Loucy (cell line): ENCODE measurements around the gene CDK13.

ENCODE experiments used
- H2AFZ ChIP-seq: fragments of 200-600 bp; sonication (generic); 2 replicates; pipeline ENCODE4 v1.6.0; 2016; ENCODE audit warnings: antibody characterized with exemption, mild to moderate bottlenecking, low read length, moderate library complexity
- H3F3A ChIP-seq: fragments of 200-600 bp; 2 replicates; pipeline ENCODE4 v1.6.0; 2016; ENCODE audit warnings: antibody characterized with exemption, low read depth, mild to moderate bottlenecking
- H3K27me3 ChIP-seq: fragments of 200-600 bp; sonication (generic); 2 replicates; pipeline ENCODE4 v1.6.1; 2014; ENCODE audit warnings: low read length, mild to moderate bottlenecking; ENCODE audit not compliant: insufficient read depth, poor library complexity, severe bottlenecking
- H3K36me3 ChIP-seq: fragments of 200-600 bp; sonication (generic); 2 replicates; pipeline ENCODE4 v1.6.1; 2016; ENCODE audit warnings: low read length; ENCODE audit not compliant: insufficient read depth
- H3K4me1 ChIP-seq: fragments of 200-600 bp; sonication (generic); 2 replicates; pipeline ENCODE4 v1.5.1; 2014; ENCODE audit warnings: low read length, mild to moderate bottlenecking; ENCODE audit not compliant: insufficient read depth, poor library complexity, severe bottlenecking
- H3K4me2 ChIP-seq: fragments of 200-600 bp; sonication (generic); 2 replicates; pipeline ENCODE4 v1.6.0; 2014; ENCODE audit warnings: antibody characterized with exemption, low read length, low read depth, mild to moderate bottlenecking; ENCODE audit not compliant: poor library complexity, severe bottlenecking
- H3K4me3 ChIP-seq: fragments of 200-600 bp; sonication (generic); 2 replicates; pipeline ENCODE4 v1.5.1; 2014; ENCODE audit warnings: low read length, mild to moderate bottlenecking, mixed read lengths; ENCODE audit not compliant: poor library complexity, severe bottlenecking
- H3K79me2 ChIP-seq: fragments of 200-600 bp; sonication (generic); 2 replicates; pipeline ENCODE4 v1.6.1; 2014; ENCODE audit warnings: low read length; ENCODE audit not compliant: insufficient read depth
- H3K9ac ChIP-seq: fragments of 200-600 bp; sonication (generic); 2 replicates; pipeline ENCODE4 v1.6.0; 2014; ENCODE audit warnings: mild to moderate bottlenecking, low read depth, low read length, moderate library complexity; ENCODE audit not compliant: poor library complexity, severe bottlenecking
- H3K9me2 ChIP-seq: fragments of 200-600 bp; sonication (generic); replicated peaks from 2 replicates; pipeline ENCODE4 v1.6.1; 2016; ENCODE audit warnings: low read depth, low read length, mixed read lengths
- H3K9me3 ChIP-seq: fragments of 200-600 bp; sonication (generic); 2 replicates; pipeline ENCODE4 v1.6.1; 2014; ENCODE audit warnings: mild to moderate bottlenecking, antibody characterized with exemption, low read length, low read depth; ENCODE audit not compliant: insufficient read depth
- H4K20me1 ChIP-seq: fragments of 200-600 bp; sonication (generic); 2 replicates; pipeline ENCODE4 v1.6.0; 2014; ENCODE audit warnings: antibody characterized with exemption, low read length, mild to moderate bottlenecking; ENCODE audit not compliant: insufficient read depth, poor library complexity, severe bottlenecking
- EZH2phosphoT487 ChIP-seq: fragments of 200-600 bp; IDR thresholded peaks from 2 replicates; pipeline ENCODE4 v1.6.1; 2018; ENCODE audit warnings: antibody characterized with exemption, mild to moderate bottlenecking, moderate library complexity, borderline replicate concordance
- TF ChIP-seq, protein P1 (sequence below): fragments of 200-600 bp; sonication (generic); conservative IDR thresholded peaks from 2 replicates; pipeline ENCODE4 v1.5.1; 2014; ENCODE audit warnings: mild to moderate bottlenecking, antibody characterized with exemption, low read length

The CDK13 gene

GRCh38 chr7:40058026-40058425 is 108.0 kb downstream of the CDK13 start:
- Histone ChIP-seq H3K9me3 (no peaks in the 10 kb centered on the region), H3K27me3 (no peaks in the 10 kb centered on the region), H3K4me1 (no peaks in the 10 kb centered on the region), H3K79me2 (no peaks in the 10 kb centered on the region), H3F3A (no peaks in the 10 kb centered on the region), H4K20me1 (no peaks in the 10 kb centered on the region), H3K4me2 (no peak overlapping the region), H3K9ac (no peak overlapping the region), H3K36me3 (peaks cover 21% of the 10 kb centered on the region; the same call in 1 of the 2 replicates), H3K9me2 (no peaks in the 10 kb centered on the region), H2AFZ (no peak overlapping the region), H3K4me3 (no peak overlapping the region)
- TF ChIP-seq, protein P1, sequence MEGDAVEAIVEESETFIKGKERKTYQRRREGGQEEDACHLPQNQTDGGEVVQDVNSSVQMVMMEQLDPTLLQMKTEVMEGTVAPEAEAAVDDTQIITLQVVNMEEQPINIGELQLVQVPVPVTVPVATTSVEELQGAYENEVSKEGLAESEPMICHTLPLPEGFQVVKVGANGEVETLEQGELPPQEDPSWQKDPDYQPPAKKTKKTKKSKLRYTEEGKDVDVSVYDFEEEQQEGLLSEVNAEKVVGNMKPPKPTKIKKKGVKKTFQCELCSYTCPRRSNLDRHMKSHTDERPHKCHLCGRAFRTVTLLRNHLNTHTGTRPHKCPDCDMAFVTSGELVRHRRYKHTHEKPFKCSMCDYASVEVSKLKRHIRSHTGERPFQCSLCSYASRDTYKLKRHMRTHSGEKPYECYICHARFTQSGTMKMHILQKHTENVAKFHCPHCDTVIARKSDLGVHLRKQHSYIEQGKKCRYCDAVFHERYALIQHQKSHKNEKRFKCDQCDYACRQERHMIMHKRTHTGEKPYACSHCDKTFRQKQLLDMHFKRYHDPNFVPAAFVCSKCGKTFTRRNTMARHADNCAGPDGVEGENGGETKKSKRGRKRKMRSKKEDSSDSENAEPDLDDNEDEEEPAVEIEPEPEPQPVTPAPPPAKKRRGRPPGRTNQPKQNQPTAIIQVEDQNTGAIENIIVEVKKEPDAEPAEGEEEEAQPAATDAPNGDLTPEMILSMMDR: no peak
- no peak for TF ChIP-seq EZH2phosphoT487

GRCh38 chr7:40058636-40059035 is 108.6 kb downstream of the CDK13 start:
- no peak overlapping the region for H3K9ac ChIP-seq
- no peaks in the 10 kb centered on the region for H3K79me2 ChIP-seq
- peaks cover 22% of the 10 kb centered on the region; the same call in 1 of the 2 replicates for H3K36me3 ChIP-seq
- H3K9me3 ChIP-seq: no peaks in the 10 kb centered on the region
- H3K4me2 ChIP-seq: no peak overlapping the region
- no peaks in the 10 kb centered on the region for H4K20me1 ChIP-seq
- no peaks in the 10 kb centered on the region for H3F3A ChIP-seq
- H3K4me1 ChIP-seq: no peaks in the 10 kb centered on the region
- H3K9me2 ChIP-seq: no peaks in the 10 kb centered on the region
- no peak overlapping the region for H3K4me3 ChIP-seq
- H3K27me3 ChIP-seq: no peaks in the 10 kb centered on the region
- H2AFZ ChIP-seq: no peak overlapping the region
- TF ChIP-seq, protein P1: no peak
- TF ChIP-seq EZH2phosphoT487: no peak

DNA sequence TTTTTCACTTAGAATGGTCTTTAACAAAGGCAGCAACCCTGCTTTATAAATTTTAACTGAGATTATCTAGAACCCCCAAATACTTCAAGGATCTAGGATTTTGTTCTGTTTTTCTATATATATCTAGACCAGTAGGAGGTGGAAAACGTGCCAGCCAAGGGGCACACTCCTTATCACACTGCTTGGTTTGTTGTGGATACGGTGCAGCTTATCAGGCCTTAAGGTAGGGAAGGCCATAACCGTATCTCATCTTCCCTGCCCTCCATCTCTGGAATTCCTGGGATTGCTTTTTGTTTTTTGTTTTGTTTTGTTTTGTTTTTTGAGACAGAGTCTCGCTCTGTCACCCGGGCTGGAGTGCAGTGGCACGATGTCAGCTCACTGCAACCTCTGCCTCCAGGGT is 109.0 kb downstream of the CDK13 start:
- Histone ChIP-seq H3F3A (no peaks in the 10 kb centered on the region), H3K4me1 (no peaks in the 10 kb centered on the region), H3K27me3 (no peaks in the 10 kb centered on the region), H3K79me2 (no peaks in the 10 kb centered on the region), H3K4me3 (no peak overlapping the region), H3K9me2 (no peaks in the 10 kb centered on the region), H4K20me1 (no peaks in the 10 kb centered on the region), H2AFZ (no peak overlapping the region), H3K9ac (no peak overlapping the region), H3K36me3 (peaks cover 22% of the 10 kb centered on the region; the same call in 1 of the 2 replicates), H3K9me3 (no peaks in the 10 kb centered on the region), H3K4me2 (no peak overlapping the region)
- no peak for TF ChIP-seq EZH2phosphoT487
- TF ChIP-seq, protein P1: no peak
